HFF-Myc (cell line): ENCODE results near the gene GPR176.
"Not testable (repeated sequence)": the region's sequence is repeated elsewhere in the genome, so short reads cannot be mapped to it uniquely, and the experiment has no call there.

Experiments used
- DNase-seq: peaks from one replicate; pipeline ENCODE4 v3.0.0-alpha.2; 2011; ENCODE audit warnings: low read depth; ENCODE audit errors: extremely low read depth
- H3K4me3 ChIP-seq: replicated peaks from 2 replicates; pipeline ENCODE4 v1.5.1; 2011; ENCODE audit warnings: low read depth, mild to moderate bottlenecking, control low read depth, low read length
- CTCF ChIP-seq: IDR thresholded peaks from 2 replicates; pipeline ENCODE4 v1.5.1; 2012; ENCODE audit warnings: mild to moderate bottlenecking, low read depth, low read length, control low read depth; ENCODE audit errors: missing control alignments

Gene GPR176

GRCh38 chr15:39826975-39827374 is 93.1 kb downstream of the GPR176 start:
- DNase-seq = no peak
- H3K4me3 ChIP-seq = no peak overlapping the region
- TF ChIP-seq CTCF = no peak

- DNase-seq = no peak
- H3K4me3 ChIP-seq = no peak overlapping the region
Measured at GRCh38 chr15:39823634-39824033, 96.4 kb downstream of the GPR176 start.

GRCh38 chr15:39820050-39820602 is 99.9 kb downstream of the GPR176 start:
- no peak for TF ChIP-seq CTCF
- DNase-seq = no peak
- no peak overlapping the region for H3K4me3 ChIP-seq

More at GRCh38 chr15:39823634-39824033, 96.4 kb downstream of the GPR176 start:
- no peak for TF ChIP-seq CTCF

GRCh38 chr15:39819533-39819932 is 100.5 kb downstream of the GPR176 start:
- no peak for TF ChIP-seq CTCF
- DNase-seq = no peak
- H3K4me3 ChIP-seq = no peak overlapping the region

GRCh38 chr15:39817892-39818291 is 102.2 kb downstream of the GPR176 start:
- no peak for DNase-seq

GRCh38 chr15:39814489-39814888 is 105.6 kb downstream of the GPR176 start:
- H3K4me3 ChIP-seq = no peak overlapping the region
- DNase-seq = no peak
- no peak for TF ChIP-seq CTCF

More at GRCh38 chr15:39817892-39818291, 102.2 kb downstream of the GPR176 start:
- H3K4me3 ChIP-seq = no peak overlapping the region
- no peak for TF ChIP-seq CTCF

- H3K4me3 ChIP-seq, DNase-seq: not testable (repeated sequence)
Measured at GRCh38 chr15:39812651-39813050, 107.4 kb downstream of the GPR176 start.
